Osteoblast (primary cell): ENCODE results near the gene MIPOL1. TPM values are rescaled to one million over a fixed set of nuclear protein-coding genes. Genes with fewer than 3 reads are reported as not detected.
A peak's percentile ranks its signal among the peaks of the same experiment; 100 is the strongest.

ENCODE experiments used
- DNase-seq: peaks from one replicate; pipeline ENCODE4 v3.0.0; 2011; ENCODE audit warnings: low spot score, mixed read lengths; ENCODE audit not compliant: insufficient read length; ENCODE audit errors: missing footprints
- H2AFZ ChIP-seq: 2 replicates; pipeline ENCODE4 v1.6.0; 2011; ENCODE audit warnings: mild to moderate bottlenecking, low read length
- H3K27ac ChIP-seq: 2 replicates; pipeline ENCODE4 v1.5.1; 2011; ENCODE audit warnings: mild to moderate bottlenecking, low read depth, low read length, moderate library complexity
- H3K27me3 ChIP-seq: 2 replicates; pipeline ENCODE4 v1.6.0; 2012; ENCODE audit warnings: mild to moderate bottlenecking, control low read depth, inconsistent platforms, low read length, moderate library complexity; ENCODE audit not compliant: insufficient read depth
- H3K36me3 ChIP-seq: 2 replicates; pipeline ENCODE4 v1.5.1; 2011; ENCODE audit warnings: mild to moderate bottlenecking, low read length, control low read depth, moderate library complexity; ENCODE audit not compliant: insufficient read depth
- H3K4me1 ChIP-seq: 2 replicates; pipeline ENCODE4 v1.5.1; 2011; ENCODE audit warnings: mild to moderate bottlenecking, low read length, control low read depth, moderate library complexity; ENCODE audit not compliant: insufficient read depth
- H3K4me2 ChIP-seq: 2 replicates; pipeline ENCODE4 v1.6.0; 2011; ENCODE audit warnings: mild to moderate bottlenecking, low read length; ENCODE audit not compliant: insufficient read depth
- H3K4me3 ChIP-seq: fragments of 200-600 bp; sonication (generic); 3 replicates; pipeline ENCODE4 v1.5.1; 2012; ENCODE audit warnings: mild to moderate bottlenecking, low read length, inconsistent platforms; ENCODE audit not compliant: insufficient read depth
- H3K79me2 ChIP-seq: 2 replicates; pipeline ENCODE4 v1.6.0; 2012; ENCODE audit warnings: mild to moderate bottlenecking, low read length, control low read depth, inconsistent platforms; ENCODE audit not compliant: insufficient read depth
- H3K9me3 ChIP-seq: 2 replicates; pipeline ENCODE4 v1.5.1; 2011; ENCODE audit warnings: low read depth, low read length, control low read depth
- H4K20me1 ChIP-seq: 2 replicates; pipeline ENCODE4 v1.6.0; 2012; ENCODE audit warnings: mild to moderate bottlenecking, low read length, control low read depth; ENCODE audit not compliant: insufficient read depth
- small RNA-seq: library from RNA; depleted of rRNA; stranded (forward); fragments of <200 nt; gene quantifications from one replicate; pipeline ENCODE3, GENCODE V24; 2012
- total RNA-seq: library from RNA; depleted of rRNA; stranded (reverse); fragments of >200 nt; gene quantifications from 2 replicates; pipeline ENCODE4 v1.2.3, GENCODE V29; 2012
- TF ChIP-seq, protein P1 (sequence below): IDR thresholded peaks from 2 replicates; pipeline ENCODE4 v1.5.1; 2011; ENCODE audit warnings: mild to moderate bottlenecking, low read depth, low read length, moderate library complexity; ENCODE audit errors: extremely low read depth

MIPOL1 gene
- total RNA-seq, 1 donor, result 9.0 TPM

DNA sequence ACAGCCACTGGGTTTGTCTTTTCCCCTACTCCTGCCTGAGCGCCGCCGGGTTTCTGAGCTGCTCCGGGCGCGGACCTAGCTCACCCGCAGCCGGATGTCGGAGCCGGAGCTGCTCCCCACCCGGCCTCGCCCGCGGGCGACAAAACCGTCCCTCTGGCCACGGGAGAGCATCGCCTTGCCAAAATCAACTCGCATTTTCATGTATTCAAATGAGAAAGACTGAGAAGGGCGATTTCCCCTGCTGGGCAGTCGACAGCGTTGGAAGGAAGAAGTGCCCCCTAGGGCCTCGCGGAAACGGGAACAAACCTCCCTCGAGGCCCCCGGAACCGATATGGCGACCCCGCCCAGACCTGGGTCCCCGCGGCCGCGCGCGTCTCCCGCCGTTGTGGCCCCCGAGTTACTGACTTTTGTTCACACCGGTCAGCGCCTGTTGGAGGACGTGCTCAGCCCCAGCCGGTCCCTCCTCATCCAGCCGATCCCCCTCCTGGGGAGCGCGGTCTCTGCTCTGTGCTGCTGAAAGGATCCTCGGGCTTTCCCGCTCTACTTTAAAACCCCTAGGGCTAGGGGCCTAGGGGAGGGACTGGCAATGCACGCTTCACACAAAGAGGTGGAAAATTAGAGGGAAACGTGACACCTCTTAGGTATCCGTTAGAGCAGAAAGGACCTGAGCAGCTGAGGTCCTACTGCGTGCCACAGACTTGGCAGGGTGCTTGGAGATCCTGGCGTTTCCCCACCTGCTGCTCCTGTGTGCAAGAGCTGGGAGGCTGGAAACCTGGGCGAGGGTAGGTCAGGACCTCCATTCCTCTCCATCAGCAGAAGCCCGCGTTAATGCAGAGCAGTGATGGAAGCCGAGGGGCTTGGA is 402.0 kb downstream of the MIPOL1 start:
- Histone ChIP-seq H3K27me3 (peaks cover 95% of the 10 kb centered on the region), H3K4me1 (no peaks in the 10 kb centered on the region), H3K79me2 (no peaks in the 10 kb centered on the region), H2AFZ (no peak overlapping the region), H3K9me3 (no peaks in the 10 kb centered on the region), H4K20me1 (no peaks in the 10 kb centered on the region), H3K27ac (no peak overlapping the region), H3K4me3 (no peak overlapping the region), H3K36me3 (no peaks in the 10 kb centered on the region), H3K4me2 (no peak overlapping the region)
- TF ChIP-seq, protein P1, sequence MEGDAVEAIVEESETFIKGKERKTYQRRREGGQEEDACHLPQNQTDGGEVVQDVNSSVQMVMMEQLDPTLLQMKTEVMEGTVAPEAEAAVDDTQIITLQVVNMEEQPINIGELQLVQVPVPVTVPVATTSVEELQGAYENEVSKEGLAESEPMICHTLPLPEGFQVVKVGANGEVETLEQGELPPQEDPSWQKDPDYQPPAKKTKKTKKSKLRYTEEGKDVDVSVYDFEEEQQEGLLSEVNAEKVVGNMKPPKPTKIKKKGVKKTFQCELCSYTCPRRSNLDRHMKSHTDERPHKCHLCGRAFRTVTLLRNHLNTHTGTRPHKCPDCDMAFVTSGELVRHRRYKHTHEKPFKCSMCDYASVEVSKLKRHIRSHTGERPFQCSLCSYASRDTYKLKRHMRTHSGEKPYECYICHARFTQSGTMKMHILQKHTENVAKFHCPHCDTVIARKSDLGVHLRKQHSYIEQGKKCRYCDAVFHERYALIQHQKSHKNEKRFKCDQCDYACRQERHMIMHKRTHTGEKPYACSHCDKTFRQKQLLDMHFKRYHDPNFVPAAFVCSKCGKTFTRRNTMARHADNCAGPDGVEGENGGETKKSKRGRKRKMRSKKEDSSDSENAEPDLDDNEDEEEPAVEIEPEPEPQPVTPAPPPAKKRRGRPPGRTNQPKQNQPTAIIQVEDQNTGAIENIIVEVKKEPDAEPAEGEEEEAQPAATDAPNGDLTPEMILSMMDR, result no peak
- DNase-seq, result peak; percentile 84

DNA sequence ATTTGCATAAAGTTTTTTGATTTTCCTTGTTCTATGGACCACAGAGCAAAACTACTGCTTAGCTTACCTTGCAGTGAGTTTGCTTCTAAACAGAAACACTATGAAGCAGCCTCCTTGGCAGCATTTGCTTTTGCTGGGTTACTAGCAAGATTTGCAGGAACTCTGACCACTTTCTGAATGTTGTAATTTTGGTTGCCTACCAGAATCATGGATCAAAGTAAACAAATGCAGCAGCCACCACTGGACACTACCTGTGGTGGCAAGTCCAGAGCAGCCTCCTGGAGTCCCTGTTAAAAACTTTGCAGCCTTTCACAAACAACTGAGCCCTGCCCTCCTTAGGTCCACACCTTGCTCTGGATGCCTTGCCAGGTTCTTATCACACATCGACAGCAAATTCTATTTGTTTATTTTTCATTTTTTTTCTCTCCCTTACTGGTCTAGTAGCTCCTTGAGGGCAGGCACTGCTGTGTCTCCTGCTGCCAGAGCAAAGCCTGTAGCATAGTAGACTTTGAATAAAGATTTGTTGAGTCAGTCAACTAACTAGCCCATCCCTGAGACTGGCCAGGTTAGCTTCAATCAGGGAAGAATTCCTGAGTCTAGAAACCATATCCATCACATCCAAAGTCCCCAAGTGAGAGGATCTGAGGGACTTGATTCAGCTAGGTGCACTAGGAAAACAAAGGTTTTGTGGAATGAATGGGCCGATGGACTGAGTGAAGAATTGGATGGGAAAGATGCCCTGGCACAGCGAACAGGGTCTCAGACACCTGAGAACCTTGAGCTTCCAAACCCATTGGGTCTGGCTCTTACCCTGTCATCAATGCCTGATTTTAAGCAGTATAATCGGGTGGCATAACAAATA is 403.4 kb downstream of the MIPOL1 start:
- TF ChIP-seq, protein P1, result no peak
- H4K20me1 ChIP-seq, result no peaks in the 10 kb centered on the region
- H3K4me1 ChIP-seq, result no peaks in the 10 kb centered on the region
- H3K9me3 ChIP-seq, result no peaks in the 10 kb centered on the region
- H3K36me3 ChIP-seq, result no peaks in the 10 kb centered on the region
- H3K27ac ChIP-seq, result no peak overlapping the region
- peaks cover 88% of the 10 kb centered on the region for H3K27me3 ChIP-seq
- H3K79me2 ChIP-seq, result no peaks in the 10 kb centered on the region
- H3K4me2 ChIP-seq, result no peak overlapping the region
- no peak for DNase-seq
- H2AFZ ChIP-seq, result no peak overlapping the region
- no peak overlapping the region for H3K4me3 ChIP-seq

DNA sequence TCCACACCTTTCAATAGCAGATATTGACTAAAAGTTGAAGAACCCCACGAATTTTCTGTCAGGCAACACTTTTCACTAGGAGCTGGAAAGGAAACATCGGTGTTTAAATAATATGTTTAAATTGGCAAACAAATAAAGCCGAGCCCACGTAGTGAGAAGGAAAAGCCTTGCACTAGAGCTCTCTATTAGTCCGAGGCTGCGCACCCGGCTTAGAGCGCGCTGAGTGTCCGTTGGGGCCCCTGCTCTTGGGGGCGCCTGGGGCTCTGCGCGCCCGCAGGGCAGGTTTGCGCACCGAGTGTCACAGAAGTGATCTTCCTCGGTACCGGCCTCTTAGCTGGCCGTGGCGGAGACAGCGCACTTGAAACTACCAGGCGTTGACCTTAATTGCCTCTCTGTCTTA is 404.1 kb downstream of the MIPOL1 start:
- H4K20me1 ChIP-seq, result no peaks in the 10 kb centered on the region
- H3K36me3 ChIP-seq, result no peaks in the 10 kb centered on the region
- DNase-seq, result peak; percentile 83
- no peaks in the 10 kb centered on the region for H3K9me3 ChIP-seq
- H3K27me3 ChIP-seq, result peaks cover 80% of the 10 kb centered on the region
- TF ChIP-seq, protein P1, result no peak
- no peaks in the 10 kb centered on the region for H3K4me1 ChIP-seq
- H2AFZ ChIP-seq, result no peak overlapping the region
- no peaks in the 10 kb centered on the region for H3K79me2 ChIP-seq
- H3K4me3 ChIP-seq, result no peak overlapping the region
- H3K4me2 ChIP-seq, result no peak overlapping the region
- H3K27ac ChIP-seq, result no peak overlapping the region

Small RNA genes lying within 50 kb of the gene (small RNA-seq; reads per million reads assigned to genes)
- gene RNU6-273P (not detected), gene RNU6-886P (not detected)

Other genes starting within 250 kb of the MIPOL1 start
- gene SLC25A21, start 25.3 kb upstream of the MIPOL1 start, total RNA-seq, result 0.29 and 0.72 TPM in 2 replicates